Effector memory CD8-positive, alpha-beta T cell (primary cell): Measurements from ENCODE around the gene ASPRV1.

Experiments
- ATAC-seq: fragments of 150-1000 bp; cut with Tn5 transposase; replicated peaks from 2 replicates; pipeline ENCODE4 v1.10.0; 2021; ENCODE audit warnings: mild to moderate bottlenecking, moderate library complexity
- DNase-seq, 3 experiments: peaks; one replicate each; pipeline ENCODE4 v3.0.0; 2021
- H3K27ac Mint-ChIP-seq, 2 donors: one replicate each; pipeline ENCODE4 v1.8.0; 2022; ENCODE audit warnings: mild to moderate bottlenecking in 2 of 2, mixed read lengths in 2 of 2, moderate library complexity in 2 of 2
- H3K27me3 Mint-ChIP-seq, 2 donors: one replicate each; pipeline ENCODE4 v1.8.0; 2022; ENCODE audit warnings: mixed read lengths in 2 of 2
- H3K36me3 Mint-ChIP-seq: one replicate; pipeline ENCODE4 v1.8.0; 2022; ENCODE audit warnings: mild to moderate bottlenecking, moderate library complexity, mixed read lengths; ENCODE audit not compliant: insufficient read depth
- H3K4me1 Mint-ChIP-seq, 2 donors: one replicate each; pipeline ENCODE4 v1.8.0; 2022; ENCODE audit warnings: low read depth in 2 of 2, mixed read lengths in 2 of 2
- H3K4me3 Mint-ChIP-seq, 2 donors: one replicate each; pipeline ENCODE4 v1.8.0; 2022; ENCODE audit warnings: mild to moderate bottlenecking in 2 of 2, mixed read lengths in 2 of 2, moderate library complexity in 2 of 2
- H3K9me3 Mint-ChIP-seq, 2 donors: one replicate each; pipeline ENCODE4 v1.8.0; 2022; ENCODE audit warnings: mixed read lengths in 2 of 2

Gene ASPRV1

GRCh38 chr2:69935011-69935410 is 26.4 kb downstream of the ASPRV1 start:
- Mint-ChIP-seq H3K9me3 (no peaks in the 10 kb centered on the region), H3K27me3 (no peaks in the 10 kb centered on the region), H3K4me1 (peaks cover 19 to 20% of the 10 kb centered on the region in 2 donors), H3K27ac (no peak overlapping the region), H3K4me3 (no peak overlapping the region), H3K36me3 (peaks cover 47% of the 10 kb centered on the region)
- DNase-seq (no peak), ATAC-seq (no peak)

- H3K27me3 Mint-ChIP-seq, result no peaks in the 10 kb centered on the region
- ATAC-seq, result no peak
- H3K4me3 Mint-ChIP-seq, result no peak overlapping the region
- H3K9me3 Mint-ChIP-seq, result no peaks in the 10 kb centered on the region
- H3K27ac Mint-ChIP-seq, result peak overlapping the region in 1 of 2 donors; percentile 49
- no peak for DNase-seq
- peaks cover 43% of the 10 kb centered on the region for H3K36me3 Mint-ChIP-seq
- peaks cover 20 to 22% of the 10 kb centered on the region in 2 donors for H3K4me1 Mint-ChIP-seq
Observed at GRCh38 chr2:69934614-69934908, 26.9 kb downstream of the ASPRV1 start.

GRCh38 chr2:69933839-69934613 is 27.4 kb downstream of the ASPRV1 start:
- Mint-ChIP-seq H3K36me3 (peaks cover 37% of the 10 kb centered on the region), H3K27ac (peak overlapping the region in 1 of 2 donors; percentile 49), H3K4me1 (peaks cover 20% of the 10 kb centered on the region in 2 donors), H3K27me3 (no peaks in the 10 kb centered on the region), H3K9me3 (no peaks in the 10 kb centered on the region), H3K4me3 (no peak overlapping the region)
- DNase-seq (no peak), ATAC-seq (no peak)

DNA sequence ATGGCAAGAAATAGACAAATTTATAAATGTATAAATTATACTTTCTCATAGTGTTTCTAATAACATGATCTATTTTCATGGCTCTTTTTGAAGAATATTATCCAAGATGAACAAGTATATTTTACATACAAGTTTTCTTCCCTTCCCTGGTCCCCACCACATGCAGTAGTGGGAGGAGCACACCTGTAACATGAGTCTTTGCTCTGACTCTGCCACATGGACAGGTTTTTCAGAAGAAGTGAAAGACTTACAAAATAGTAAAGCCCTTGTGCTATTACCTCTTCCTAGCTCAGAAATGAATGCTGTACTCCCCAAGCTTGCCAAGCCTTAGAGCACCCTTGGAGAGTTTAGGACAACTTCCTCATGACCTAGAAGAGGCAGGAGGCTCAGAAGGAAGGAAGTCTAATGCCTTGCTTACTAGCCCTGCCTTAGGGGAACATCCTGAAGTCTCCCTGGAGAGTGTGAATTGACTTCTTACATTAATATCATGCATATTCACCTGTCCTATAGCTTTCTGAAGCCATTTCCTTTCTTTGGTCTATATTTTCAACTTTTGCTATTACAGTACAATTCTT is 28.1 kb downstream of the ASPRV1 start:
- DNase-seq (no peak), ATAC-seq (no peak)
- H3K27me3 Mint-ChIP-seq, result no peaks in the 10 kb centered on the region

DNA sequence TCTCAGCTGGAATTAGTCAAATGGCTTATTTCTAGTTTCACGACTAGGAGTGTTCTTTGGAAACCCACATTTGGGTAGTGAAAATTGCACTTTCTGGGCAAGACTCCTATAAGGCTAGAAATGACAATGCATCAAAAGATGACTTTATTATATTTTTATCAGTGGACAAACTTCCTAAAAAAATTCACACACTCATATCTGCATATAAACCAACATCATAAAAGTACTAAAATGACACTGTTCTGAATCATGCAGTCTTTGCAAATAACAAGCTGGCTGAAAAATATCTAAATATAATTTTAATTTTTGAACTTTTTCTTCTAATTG is 28.9 kb downstream of the ASPRV1 start:
- no peak for DNase-seq
- no peak for ATAC-seq
- H3K27ac Mint-ChIP-seq, result peak overlapping the region; percentile 36 to 66
- peak overlapping the region in 1 of 2 donors; percentile 40 for H3K4me3 Mint-ChIP-seq
- no peaks in the 10 kb centered on the region for H3K27me3 Mint-ChIP-seq
- peaks cover 23% of the 10 kb centered on the region for H3K36me3 Mint-ChIP-seq
- H3K4me1 Mint-ChIP-seq, result peaks cover 16 to 18% of the 10 kb centered on the region in 2 donors
- no peaks in the 10 kb centered on the region for H3K9me3 Mint-ChIP-seq

More for the DNA sequence above, 28.1 kb downstream of the ASPRV1 start:
- Mint-ChIP-seq H3K9me3 (no peaks in the 10 kb centered on the region), H3K27ac (no peak overlapping the region), H3K36me3 (peaks cover 31% of the 10 kb centered on the region), H3K4me1 (peaks cover 19 to 20% of the 10 kb centered on the region in 2 donors), H3K4me3 (no peak overlapping the region)

DNA sequence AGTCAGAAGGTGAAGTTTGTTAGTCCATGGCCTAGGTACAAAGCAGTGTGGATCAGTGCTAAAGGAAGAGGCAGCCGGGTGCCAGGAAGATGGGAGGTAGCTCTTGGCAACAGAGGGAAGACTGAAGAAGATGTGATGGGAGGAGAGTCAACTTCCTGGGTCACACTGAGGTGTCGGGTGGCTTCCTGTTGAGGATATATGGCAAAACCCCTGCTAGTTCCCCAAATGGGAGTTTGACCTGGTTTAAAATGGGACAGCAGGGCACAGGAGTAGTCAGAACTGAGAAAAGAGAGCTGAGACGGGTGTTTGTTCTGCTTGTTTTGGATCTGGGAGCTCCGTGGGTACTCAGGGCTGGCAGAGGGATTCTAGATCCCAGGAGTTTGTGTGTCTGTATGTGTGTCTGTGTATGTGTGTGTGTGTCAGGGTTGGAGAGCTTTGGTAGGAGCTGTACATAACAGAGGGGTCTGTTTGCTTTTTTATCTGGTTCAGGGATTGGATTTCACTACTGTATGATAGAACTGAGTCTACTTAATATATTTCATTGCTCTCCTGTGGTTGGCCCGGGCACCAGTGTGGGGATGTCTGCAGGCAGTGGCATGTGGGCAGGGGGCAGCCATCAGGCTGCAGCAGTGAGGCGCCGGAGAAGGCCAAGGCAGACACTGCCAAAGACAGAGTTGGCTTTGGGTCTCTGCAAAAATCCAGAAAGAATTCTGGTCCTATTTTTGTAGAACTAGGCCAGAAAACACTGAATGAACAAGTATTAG is 29.4 kb downstream of the ASPRV1 start:
- Mint-ChIP-seq H3K36me3 (peaks cover 17% of the 10 kb centered on the region), H3K27ac (peak overlapping the region; percentile 36 to 66), H3K4me1 (peaks cover 16 to 18% of the 10 kb centered on the region in 2 donors), H3K27me3 (no peaks in the 10 kb centered on the region), H3K4me3 (peak overlapping the region; percentile 11 to 40), H3K9me3 (no peaks in the 10 kb centered on the region)
- ATAC-seq (no peak), DNase-seq (no peak)

GRCh38 chr2:69926849-69927515 is 34.4 kb downstream of the ASPRV1 start:
- H3K4me3 Mint-ChIP-seq, result no peak overlapping the region
- ATAC-seq (no peak), DNase-seq (no peak)
- no peak overlapping the region for H3K27ac Mint-ChIP-seq
- H3K9me3 Mint-ChIP-seq, result no peaks in the 10 kb centered on the region
- H3K27me3 Mint-ChIP-seq, result no peaks in the 10 kb centered on the region
- H3K36me3 Mint-ChIP-seq, result peaks cover 20% of the 10 kb centered on the region
- H3K4me1 Mint-ChIP-seq, result peaks cover 8 to 16% of the 10 kb centered on the region in 2 donors

DNA sequence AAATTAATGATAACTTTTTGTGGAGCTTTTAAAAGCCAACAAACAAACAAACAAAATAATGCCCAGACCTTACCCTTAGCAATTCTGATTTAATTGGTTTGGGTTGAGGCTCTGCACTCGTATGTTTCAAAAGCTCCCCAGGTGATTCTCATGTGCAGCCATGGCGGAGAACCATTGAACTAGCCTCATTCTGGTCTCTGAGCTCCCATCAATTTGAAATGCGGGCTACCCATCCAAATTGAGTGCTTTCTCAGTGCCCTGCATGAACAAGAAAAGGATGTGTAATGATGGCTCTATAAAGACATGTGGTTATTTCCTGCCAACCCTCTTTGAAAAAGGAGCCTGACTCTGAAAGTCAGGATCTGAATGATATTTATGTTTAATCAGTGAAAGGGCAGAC is 38.3 kb downstream of the ASPRV1 start:
- Mint-ChIP-seq H3K4me1 (peaks cover 5 to 12% of the 10 kb centered on the region in 2 donors), H3K4me3 (no peak overlapping the region), H3K27me3 (no peaks in the 10 kb centered on the region), H3K9me3 (no peaks in the 10 kb centered on the region), H3K27ac (no peak overlapping the region), H3K36me3 (peaks cover 47% of the 10 kb centered on the region)
- no peak for DNase-seq
- no peak for ATAC-seq

GRCh38 chr2:69918401-69918800 is 43.0 kb downstream of the ASPRV1 start:
- no peak for DNase-seq
- H3K4me3 Mint-ChIP-seq, result no peak overlapping the region
- H3K9me3 Mint-ChIP-seq, result no peaks in the 10 kb centered on the region
- H3K36me3 Mint-ChIP-seq, result peaks cover 67% of the 10 kb centered on the region
- H3K27ac Mint-ChIP-seq, result no peak overlapping the region
- no peak for ATAC-seq
- H3K4me1 Mint-ChIP-seq, result peaks cover 14 to 16% of the 10 kb centered on the region in 2 donors
- no peaks in the 10 kb centered on the region for H3K27me3 Mint-ChIP-seq

DNA sequence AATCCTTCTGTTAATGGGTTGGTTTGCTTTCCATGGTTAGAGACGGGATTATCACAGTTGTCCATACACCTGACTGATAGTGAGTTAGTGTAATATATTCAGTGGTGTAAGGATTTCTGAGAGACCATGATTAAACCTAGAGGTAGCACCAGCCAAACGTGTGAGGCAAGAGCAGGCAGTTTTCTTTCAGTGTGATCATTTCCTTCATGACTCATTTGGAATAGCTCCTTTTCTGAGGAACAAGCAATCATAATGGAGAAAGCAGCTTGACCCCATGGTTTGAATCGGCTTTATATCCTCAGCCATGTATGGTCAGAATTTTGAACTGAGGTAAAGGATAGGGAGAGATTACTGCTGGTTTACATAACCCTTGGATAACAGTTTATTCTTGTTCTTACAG is 43.6 kb downstream of the ASPRV1 start:
- Mint-ChIP-seq H3K36me3 (peaks cover 64% of the 10 kb centered on the region), H3K4me1 (peaks cover 13 to 14% of the 10 kb centered on the region in 2 donors), H3K4me3 (no peak overlapping the region), H3K9me3 (no peaks in the 10 kb centered on the region), H3K27ac (peak overlapping the region in 1 of 2 donors; percentile 24), H3K27me3 (no peaks in the 10 kb centered on the region)
- no peak for DNase-seq
- no peak for ATAC-seq

DNA sequence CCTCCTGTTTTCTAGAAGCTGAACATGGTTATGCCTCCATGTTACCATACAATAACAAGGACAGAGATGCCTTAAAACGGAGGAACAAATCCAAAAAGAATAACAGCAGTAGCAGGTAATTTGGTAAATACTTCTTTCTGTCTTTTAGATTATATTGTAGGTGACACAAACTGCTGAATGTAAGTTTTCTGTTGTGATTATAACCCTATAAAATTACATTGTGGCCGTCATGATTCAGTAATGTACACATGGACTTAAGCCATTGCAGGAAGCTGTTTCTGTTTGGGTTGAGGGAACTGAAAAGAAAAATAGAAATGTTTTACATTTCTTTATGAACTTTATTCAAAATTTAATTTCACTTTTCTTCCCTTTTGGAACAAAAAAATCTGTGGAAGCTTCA is 45.3 kb downstream of the ASPRV1 start:
- Mint-ChIP-seq H3K9me3 (no peaks in the 10 kb centered on the region), H3K36me3 (peaks cover 58% of the 10 kb centered on the region), H3K4me3 (peak overlapping the region; percentile 68 to 85), H3K27me3 (no peaks in the 10 kb centered on the region), H3K27ac (peak overlapping the region; percentile 44 to 66), H3K4me1 (peaks cover 13 to 14% of the 10 kb centered on the region in 2 donors)
- ATAC-seq (no peak), DNase-seq (no peak)

GRCh38 chr2:69914950-69915945 is 46.2 kb downstream of the ASPRV1 start, which contains the start of gene MXD1:
TSS of gene MXD1 (plus strand) at chr2:69915109. CDS start at chr2:69915331, 222 bp downstream.
- DNase-seq, result peak in 2 of 3 experiments; percentile 99
- Mint-ChIP-seq H3K4me1 (peaks cover 11 to 14% of the 10 kb centered on the region in 2 donors), H3K36me3 (peaks cover 53% of the 10 kb centered on the region), H3K9me3 (no peaks in the 10 kb centered on the region), H3K4me3 (peak within 1 kb of the TSS; percentile 85 to 86), H3K27ac (peak within 1 kb of the TSS; percentile 87 to 93), H3K27me3 (no peaks in the 10 kb centered on the region)
- ATAC-seq, result no peak
